Transverse colon (tissue), 4 donors: ENCODE measurements around the gene KIF21A. TPM values are rescaled to one million over a fixed set of nuclear protein-coding genes. Genes with fewer than 3 reads are reported as not detected.
"Not testable (repeated sequence)": the region's sequence is repeated elsewhere in the genome, so short reads cannot be mapped to it uniquely, and the experiment has no call there.

Experiments used
- DNase-seq: peaks from one replicate; pipeline ENCODE4 v3.0.0-alpha.2; 2019
- H3K27ac ChIP-seq, 4 donors: fragments of 200-600 bp; sonication (generic); 2 replicates each; pipeline ENCODE4 v1.5.1; 2016 to 2018; ENCODE audit warnings: inconsistent platforms in 4 of 4
- H3K27me3 ChIP-seq: fragments of 200-600 bp; sonication (generic); 2 replicates; pipeline ENCODE4 v1.5.1; 2017; ENCODE audit warnings: inconsistent platforms
- H3K36me3 ChIP-seq, 4 donors: fragments of 200-600 bp; sonication (generic); 2 replicates each; pipeline ENCODE4 v1.5.1; 2017 to 2019; ENCODE audit warnings: inconsistent platforms in 4 of 4
- H3K4me1 ChIP-seq, 4 donors: fragments of 200-600 bp; sonication (generic); 2 replicates each; pipeline ENCODE4 v1.5.1; 2017 to 2020; ENCODE audit warnings: inconsistent platforms in 4 of 4
- H3K4me3 ChIP-seq, 4 donors: fragments of 200-600 bp; sonication (generic); 1 replicate in 1 of 4; 2 replicates in 3 of 4; pipeline versions ENCODE4 v1.5.1 to v1.6.1; 2017 to 2019; ENCODE audit warnings: inconsistent platforms in 4 of 4
- H3K9me3 ChIP-seq, 2 donors: fragments of 200-600 bp; sonication (generic); 2 replicates each; pipeline ENCODE4 v1.5.1; 2017 to 2019; ENCODE audit warnings: inconsistent platforms in 2 of 2
- CTCF ChIP-seq, 5 experiments: fragments of 200-600 bp in 3 of 5; fragments of 450-650 bp in 2 of 5; sonication (generic) in 3 of 5; IDR thresholded peaks; 1 replicate in 2 of 5; 2 replicates in 3 of 5; pipeline ENCODE4 v1.5.1; 2016 to 2017; ENCODE audit warnings: antibody characterized with exemption in 5 of 5, inconsistent platforms in 3 of 5, mild to moderate bottlenecking in 2 of 5, moderate library complexity in 1 of 5
- EP300 ChIP-seq: sonication (generic); formaldehyde crosslinking; IDR thresholded peaks from one replicate; pipeline ENCODE4 v1.6.1; 2017; ENCODE audit warnings: antibody characterized with exemption, low read depth
- POLR2A ChIP-seq: fragments of 450-650 bp; IDR thresholded peaks from one replicate; pipeline ENCODE4 v1.6.1; 2016; ENCODE audit warnings: antibody characterized with exemption, mild to moderate bottlenecking, moderate library complexity
- POLR2AphosphoS5 ChIP-seq, 3 donors: sonication (generic); formaldehyde crosslinking; IDR thresholded peaks; one replicate each; pipeline ENCODE4 v1.6.1; 2016; ENCODE audit warnings: antibody characterized with exemption in 3 of 3
- WGBS, 2 donors: methylation state at CpG; one replicate each; pipeline ENCODE4 v1.1.5; 2018; ENCODE audit warnings: low coverage in 1 of 2; 5-methylcytosine and 5-hydroxymethylcytosine counted together
- in situ Hi-C, 4 donors: fragments of 200-750 bp; cut with MboI; loops; one replicate each; pipeline versions ENCODE4 v1.15.0 to v1.15.1; 2017; ENCODE audit warnings: low sequenced_read_pairs in 3 of 4, low pct_ligation_motif_present in 1 of 4, low pct_unique_long_range_greater_than_20kb in 1 of 4
- intact Hi-C: fragments of 100-400 bp; cut with DNase I; formaldehyde crosslinking; loops from one replicate; pipeline ENCODE4 v1.15.1; 2023; ENCODE audit warnings: low total_unique reads
- total RNA-seq, 4 donors: library from RNA; depleted of rRNA; stranded (reverse); fragments of >200 nt; gene quantifications; one replicate each; pipeline ENCODE4 v1.1.0, GENCODE V29; 2016

KIF21A gene
- total RNA-seq, 4 donors from 2014 or later, result 23.6 to 40.6 (median 31.9) TPM

- Histone ChIP-seq H3K4me1 (no peaks in the 10 kb centered on the region), H3K27me3 (no peaks in the 10 kb centered on the region), H3K36me3 (no peaks in the 10 kb centered on the region), H3K4me3 (no peak overlapping the region), H3K27ac (no peak overlapping the region), H3K9me3 (no peaks in the 10 kb centered on the region)
- intact Hi-C loops (no loop called here), in situ Hi-C loops (loop anchor here in 1 of 4 donors (25.0 kb wide), 1 partner anchor 1161 kb away; no protein-coding TSS in a partner anchor)
- DNase-seq, result no peak
- 58 to 65% methylated on average over 1 of the region's 1 CpG for WGBS, 2 donors
- no peak for TF ChIP-seq POLR2A
- TF ChIP-seq POLR2AphosphoS5 (IDR thresholded peaks at IDR 0.05), result no peak
- TF ChIP-seq EP300, result no peak
- no peak for TF ChIP-seq CTCF (IDR thresholded peaks at IDR 0.05)
These were observed 145.0 kb downstream of the KIF21A start for GRCh38 chr12:39297891-39298290.

- Histone ChIP-seq H3K4me1 (no peaks in the 10 kb centered on the region), H3K4me3 (no peak overlapping the region), H3K27me3 (no peaks in the 10 kb centered on the region), H3K9me3 (no peaks in the 10 kb centered on the region), H3K36me3 (no peaks in the 10 kb centered on the region), H3K27ac (no peak overlapping the region)
- intact Hi-C loops, result no loop called here
- no peak for DNase-seq
- WGBS, 2 donors, result 97 to 100% methylated on average over 1 of the region's 1 CpG
- no peak for TF ChIP-seq EP300
- TF ChIP-seq CTCF (IDR thresholded peaks at IDR 0.05), result no peak
- TF ChIP-seq POLR2AphosphoS5 (IDR thresholded peaks at IDR 0.05), result no peak
- no peak for TF ChIP-seq POLR2A
- in situ Hi-C loops, result loop anchor here in 1 of 4 donors (25.0 kb wide), 1 partner anchor 1159 kb away; no protein-coding TSS in a partner anchor
These were observed 146.4 kb downstream of the KIF21A start for GRCh38 chr12:39296496-39296895.

- DNase-seq, H3K27ac ChIP-seq, H3K27me3 ChIP-seq, H3K4me3 ChIP-seq, H3K9me3 ChIP-seq, H3K36me3 ChIP-seq, H3K4me1 ChIP-seq, intact Hi-C loops: not testable (repeated sequence)
- in situ Hi-C loops, result loop anchor here in 1 of 4 donors (25.0 kb wide), 1 partner anchor 1158 kb away; no protein-coding TSS in a partner anchor
- WGBS, 2 donors, result 90 to 94% methylated on average over 4 to 12 of the region's 12 CpGs
These were observed 147.3 kb downstream of the KIF21A start for GRCh38 chr12:39295593-39295992.

- no peak for TF ChIP-seq POLR2A
- no peak for TF ChIP-seq CTCF (IDR thresholded peaks at IDR 0.05)
- H3K4me1 ChIP-seq, result no peaks in the 10 kb centered on the region
- H3K27ac ChIP-seq, result no peak overlapping the region
- 79 to 84% methylated on average over 2 of the region's 2 CpGs for WGBS, 2 donors
- H3K9me3 ChIP-seq, result no peaks in the 10 kb centered on the region
- in situ Hi-C loops, result loop anchor here in 1 of 4 donors (25.0 kb wide), 1 partner anchor 1157 kb away; no protein-coding TSS in a partner anchor
- intact Hi-C loops, result loop anchor here (5.0 kb wide), 1 partner anchor 1463 kb away; no protein-coding TSS in a partner anchor
- no peaks in the 10 kb centered on the region for H3K27me3 ChIP-seq
- H3K36me3 ChIP-seq, result no peaks in the 10 kb centered on the region
- no peak overlapping the region for H3K4me3 ChIP-seq
- DNase-seq, result no peak
These were observed 148.2 kb downstream of the KIF21A start for GRCh38 chr12:39294715-39295114.

GRCh38 chr12:39292125-39292630 is 150.7 kb downstream of the KIF21A start:
- 43% methylated on average over 1 of the region's 1 CpG; no CpG with 5 or more reads in 1 of the 2 donors for WGBS, 2 donors
- in situ Hi-C loops, result loop anchor here in 1 of 4 donors (25.0 kb wide), 1 partner anchor 1155 kb away; no protein-coding TSS in a partner anchor
- Histone ChIP-seq H3K4me3 (no peak overlapping the region), H3K4me1 (no peaks in the 10 kb centered on the region), H3K27ac (no peak overlapping the region), H3K9me3 (no peaks in the 10 kb centered on the region), H3K36me3 (no peaks in the 10 kb centered on the region), H3K27me3 (no peaks in the 10 kb centered on the region)
- TF ChIP-seq CTCF (IDR thresholded peaks at IDR 0.05) (no peak), EP300 (no peak), POLR2A (no peak), POLR2AphosphoS5 (IDR thresholded peaks at IDR 0.05) (no peak)
- DNase-seq, result no peak
- intact Hi-C loops, result loop anchor here (5.0 kb wide), 1 partner anchor 1465 kb away; no protein-coding TSS in a partner anchor
